ENCODE measurements around the gene MTCH1. TPM values are rescaled to one million over a fixed set of nuclear protein-coding genes. Genes with fewer than 3 reads are reported as not detected.

Gene MTCH1
- total RNA-seq, 1 experiment from 2014 or later, result 161 TPM

DNA sequence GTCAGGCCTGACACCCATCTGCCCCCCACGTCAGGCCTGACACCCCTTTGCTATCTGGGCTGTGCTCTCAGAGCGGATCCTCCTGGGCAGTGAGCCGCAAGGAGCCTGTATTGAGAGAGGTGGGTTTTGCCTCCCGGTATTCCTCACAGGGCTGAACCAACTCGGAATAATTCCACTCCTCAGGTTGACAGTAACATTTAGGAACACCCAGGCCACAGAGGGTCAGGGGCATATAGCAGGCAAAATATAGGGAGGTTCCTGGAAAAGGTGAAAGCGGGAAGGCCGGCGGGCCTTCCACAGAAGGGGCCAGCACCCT lies 12.7 kb upstream of the MTCH1 start:
- TF ChIP-seq, protein P1, sequence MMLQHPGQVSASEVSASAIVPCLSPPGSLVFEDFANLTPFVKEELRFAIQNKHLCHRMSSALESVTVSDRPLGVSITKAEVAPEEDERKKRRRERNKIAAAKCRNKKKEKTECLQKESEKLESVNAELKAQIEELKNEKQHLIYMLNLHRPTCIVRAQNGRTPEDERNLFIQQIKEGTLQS (IDR thresholded peaks at IDR 0.05), result no peak
- TF ChIP-seq, protein P2, sequence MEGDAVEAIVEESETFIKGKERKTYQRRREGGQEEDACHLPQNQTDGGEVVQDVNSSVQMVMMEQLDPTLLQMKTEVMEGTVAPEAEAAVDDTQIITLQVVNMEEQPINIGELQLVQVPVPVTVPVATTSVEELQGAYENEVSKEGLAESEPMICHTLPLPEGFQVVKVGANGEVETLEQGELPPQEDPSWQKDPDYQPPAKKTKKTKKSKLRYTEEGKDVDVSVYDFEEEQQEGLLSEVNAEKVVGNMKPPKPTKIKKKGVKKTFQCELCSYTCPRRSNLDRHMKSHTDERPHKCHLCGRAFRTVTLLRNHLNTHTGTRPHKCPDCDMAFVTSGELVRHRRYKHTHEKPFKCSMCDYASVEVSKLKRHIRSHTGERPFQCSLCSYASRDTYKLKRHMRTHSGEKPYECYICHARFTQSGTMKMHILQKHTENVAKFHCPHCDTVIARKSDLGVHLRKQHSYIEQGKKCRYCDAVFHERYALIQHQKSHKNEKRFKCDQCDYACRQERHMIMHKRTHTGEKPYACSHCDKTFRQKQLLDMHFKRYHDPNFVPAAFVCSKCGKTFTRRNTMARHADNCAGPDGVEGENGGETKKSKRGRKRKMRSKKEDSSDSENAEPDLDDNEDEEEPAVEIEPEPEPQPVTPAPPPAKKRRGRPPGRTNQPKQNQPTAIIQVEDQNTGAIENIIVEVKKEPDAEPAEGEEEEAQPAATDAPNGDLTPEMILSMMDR (IDR thresholded peaks at IDR 0.05 in 2 of 3, conservative IDR thresholded peaks at IDR 0.05 in 1 of 3; ENCODE audit: borderline replicate concordance in 1 of 3, insufficient read depth in 1 of 3, low read depth in 2 of 3, low read length in 2 of 3), result no peak
- TF ChIP-seq RAD21 (IDR thresholded peaks at IDR 0.05; ENCODE audit: low read depth), result no peak
- no peak for TF ChIP-seq JUND (IDR thresholded peaks at IDR 0.05)
- no peak for TF ChIP-seq SP1 (IDR thresholded peaks at IDR 0.05; ENCODE audit: low read depth)
- no peak for TF ChIP-seq EZH2 (IDR thresholded peaks at IDR 0.05)
- TF ChIP-seq, protein P3, sequence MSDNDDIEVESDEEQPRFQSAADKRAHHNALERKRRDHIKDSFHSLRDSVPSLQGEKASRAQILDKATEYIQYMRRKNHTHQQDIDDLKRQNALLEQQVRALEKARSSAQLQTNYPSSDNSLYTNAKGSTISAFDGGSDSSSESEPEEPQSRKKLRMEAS (IDR thresholded peaks at IDR 0.05), result no peak
- no peak for TF ChIP-seq EGR1 (IDR thresholded peaks at IDR 0.05; ENCODE audit: low read depth)
- TF ChIP-seq CBX3 (IDR thresholded peaks at IDR 0.05; ENCODE audit: low read depth), result no peak
- TF ChIP-seq CEBPB (IDR thresholded peaks at IDR 0.05; ENCODE audit: low read depth), result no peak
- TF ChIP-seq FOSL1 (IDR thresholded peaks at IDR 0.05; ENCODE audit: low read depth), result no peak
- no peak for TF ChIP-seq ELF1 (IDR thresholded peaks at IDR 0.05; ENCODE audit: borderline replicate concordance, low read depth)
- TF ChIP-seq, protein P4, sequence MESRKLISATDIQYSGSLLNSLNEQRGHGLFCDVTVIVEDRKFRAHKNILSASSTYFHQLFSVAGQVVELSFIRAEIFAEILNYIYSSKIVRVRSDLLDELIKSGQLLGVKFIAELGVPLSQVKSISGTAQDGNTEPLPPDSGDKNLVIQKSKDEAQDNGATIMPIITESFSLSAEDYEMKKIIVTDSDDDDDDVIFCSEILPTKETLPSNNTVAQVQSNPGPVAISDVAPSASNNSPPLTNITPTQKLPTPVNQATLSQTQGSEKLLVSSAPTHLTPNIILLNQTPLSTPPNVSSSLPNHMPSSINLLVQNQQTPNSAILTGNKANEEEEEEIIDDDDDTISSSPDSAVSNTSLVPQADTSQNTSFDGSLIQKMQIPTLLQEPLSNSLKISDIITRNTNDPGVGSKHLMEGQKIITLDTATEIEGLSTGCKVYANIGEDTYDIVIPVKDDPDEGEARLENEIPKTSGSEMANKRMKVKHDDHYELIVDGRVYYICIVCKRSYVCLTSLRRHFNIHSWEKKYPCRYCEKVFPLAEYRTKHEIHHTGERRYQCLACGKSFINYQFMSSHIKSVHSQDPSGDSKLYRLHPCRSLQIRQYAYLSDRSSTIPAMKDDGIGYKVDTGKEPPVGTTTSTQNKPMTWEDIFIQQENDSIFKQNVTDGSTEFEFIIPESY (IDR thresholded peaks at IDR 0.05; ENCODE audit: extremely low read depth, insufficient replicate concordance, low read length), result no peak
- no peak for TF ChIP-seq EZH2phosphoT487 (IDR thresholded peaks at IDR 0.05; ENCODE audit: borderline replicate concordance)
- no peak for TF ChIP-seq YY1 (IDR thresholded peaks at IDR 0.05; ENCODE audit: extremely low read depth, insufficient replicate concordance, low read depth, low read length)
- TF ChIP-seq TCF7L2 (IDR thresholded peaks at IDR 0.05; ENCODE audit: borderline replicate concordance, extremely low read depth, insufficient read depth, insufficient read length), result no peak
- Histone ChIP-seq H3K9ac (ENCODE audit: low read length) (no peak overlapping the region), H4K20me1 (ENCODE audit: insufficient read depth) (no peaks in the 10 kb centered on the region), H3K27me3 (ENCODE audit: insufficient read depth, low read length) (no peaks in the 10 kb centered on the region), H3K36me3 (ENCODE audit: control insufficient read depth in 1 of 2, insufficient read depth in 2 of 2, low read length in 2 of 2) (no peaks in the 10 kb centered on the region), H3K79me2 (ENCODE audit: insufficient read depth, low read length) (no peaks in the 10 kb centered on the region), H3K4me1 (ENCODE audit: control insufficient read depth in 1 of 2, insufficient read depth in 2 of 2, low read length in 2 of 2) (no peaks in the 10 kb centered on the region), H2AFZ (ENCODE audit: low read depth, low read length, poor library complexity, severe bottlenecking) (no peak overlapping the region), H3K27ac (ENCODE audit: low read depth, low read length) (no peak overlapping the region), H3K4me2 (ENCODE audit: low read length) (no peak overlapping the region), H3K9me2 (ENCODE audit: insufficient read depth) (no peaks in the 10 kb centered on the region), H3K9me3 (ENCODE audit: control insufficient read depth in 1 of 2, insufficient read depth in 1 of 2, low read depth in 1 of 2, low read length in 2 of 2) (no peaks in the 10 kb centered on the region), H3K4me3 (replicated peaks in 1 of 2; ENCODE audit: low read depth in 1 of 2, low read length in 2 of 2) (no peak overlapping the region)
- BruUV-seq (replicated peaks), result no TSS peak
- ATAC-seq (no peak), DNase-seq (ENCODE audit: low read depth, low spot score) (no peak)
- ChIA-PET RAD21 (ENCODE audit: low non-redundant PET in 1 of 2, low total read pairs in 2 of 2, uncharacterized antibody in 2 of 2, unreplicated experiment in 2 of 2) (no interaction called here), CTCF (no interaction called here), POLR2A (no interaction called here)
- intact Hi-C loops (cut with micrococcal nuclease), result no loop called here

Measured in HCT116 (cell line).